ENCODE data around the gene APBA2. TPM values are rescaled to one million over a fixed set of nuclear protein-coding genes. Genes with fewer than 3 reads are reported as not detected.

The APBA2 gene
- total and polyA plus RNA-seq, 2 donors = 6.7 to 15.3 TPM

DNA sequence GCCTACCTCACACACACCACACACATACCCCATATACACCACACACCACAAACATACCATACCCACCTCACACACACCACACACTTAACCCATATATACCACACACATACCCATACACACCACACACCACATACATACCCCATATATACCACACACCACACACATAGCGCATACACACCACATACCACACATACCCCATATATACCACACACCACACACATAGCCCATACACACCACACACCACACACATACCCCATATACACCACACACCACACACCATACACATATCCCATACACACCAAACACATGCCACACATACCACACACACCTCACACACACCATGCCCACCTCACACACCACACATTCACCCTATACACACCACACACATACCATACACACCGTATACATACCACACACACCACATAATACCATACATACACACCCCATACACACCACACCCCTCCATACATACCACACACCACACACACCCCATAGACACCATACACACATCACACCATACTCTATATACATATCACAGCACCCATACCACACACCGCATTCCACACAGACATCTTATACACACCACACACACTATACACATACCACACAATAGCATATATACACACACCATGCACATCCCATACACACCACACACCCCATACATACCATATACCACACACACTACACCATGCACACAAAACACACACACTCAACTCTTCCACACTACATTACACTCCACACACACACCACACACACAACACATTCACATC is 29.5 kb downstream of the APBA2 start:
- Histone ChIP-seq H3K27me3 (ENCODE audit: control insufficient read depth in 2 of 2, insufficient read depth in 1 of 2, low read length in 1 of 2) (peaks cover 0 to 3% of the 10 kb centered on the region in 2 donors), H3K4me3 (ENCODE audit: low read length in 2 of 2) (no peak overlapping the region), H3K27ac (ENCODE audit: low read depth in 1 of 2, low read length in 1 of 2) (no peak overlapping the region), H3K4me1 (ENCODE audit: control insufficient read depth in 2 of 2, insufficient read depth in 2 of 2, low read length in 2 of 2) (peaks cover 18 to 28% of the 10 kb centered on the region in 2 donors), H3K9me3 (ENCODE audit: control insufficient read depth in 2 of 2, insufficient read depth in 1 of 2, low read length in 1 of 2) (no peaks in the 10 kb centered on the region), H3K36me3 (ENCODE audit: control insufficient read depth in 2 of 2, insufficient read depth in 2 of 2, low read length in 1 of 2) (no peaks in the 10 kb centered on the region)
- DNase-seq (ENCODE audit: low read depth in 6 of 9, low spot score in 9 of 9) = no peak
- 96% methylated on average over 3 of the region's 3 CpGs for WGBS

DNA sequence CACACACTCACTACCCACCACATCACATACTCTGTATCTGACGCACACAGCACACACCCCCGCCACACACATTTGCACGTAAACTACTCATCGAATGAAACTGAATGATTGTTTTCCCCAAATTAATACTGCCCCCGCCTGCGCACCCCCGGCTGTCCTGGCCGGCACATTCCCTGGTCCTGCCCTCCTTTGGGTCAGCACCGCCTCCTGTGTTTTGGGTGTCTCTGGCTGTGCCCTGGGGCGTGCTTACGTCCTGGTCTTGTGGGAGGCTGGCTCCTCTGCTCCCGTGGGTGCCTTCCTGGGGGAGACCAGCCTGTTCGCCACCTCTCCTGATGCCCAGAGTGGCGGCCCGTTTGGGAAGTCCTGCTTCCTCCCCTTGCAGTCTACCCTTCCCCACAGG is 30.2 kb downstream of the APBA2 start:
- Histone ChIP-seq H3K4me3 (ENCODE audit: low read length in 2 of 2) (no peak overlapping the region), H3K27ac (ENCODE audit: low read depth in 1 of 2, low read length in 1 of 2) (no peak overlapping the region), H3K36me3 (ENCODE audit: control insufficient read depth in 2 of 2, insufficient read depth in 2 of 2, low read length in 1 of 2) (no peaks in the 10 kb centered on the region), H3K27me3 (ENCODE audit: control insufficient read depth in 2 of 2, insufficient read depth in 1 of 2, low read length in 1 of 2) (peaks cover 0 to 3% of the 10 kb centered on the region in 2 donors), H3K9me3 (ENCODE audit: control insufficient read depth in 2 of 2, insufficient read depth in 1 of 2, low read length in 1 of 2) (no peaks in the 10 kb centered on the region), H3K4me1 (ENCODE audit: control insufficient read depth in 2 of 2, insufficient read depth in 2 of 2, low read length in 2 of 2) (peaks cover 25 to 34% of the 10 kb centered on the region in 2 donors)
- DNase-seq (ENCODE audit: low read depth in 6 of 9, low spot score in 9 of 9) = no peak
- 96% methylated on average over 15 of the region's 15 CpGs for WGBS

DNA sequence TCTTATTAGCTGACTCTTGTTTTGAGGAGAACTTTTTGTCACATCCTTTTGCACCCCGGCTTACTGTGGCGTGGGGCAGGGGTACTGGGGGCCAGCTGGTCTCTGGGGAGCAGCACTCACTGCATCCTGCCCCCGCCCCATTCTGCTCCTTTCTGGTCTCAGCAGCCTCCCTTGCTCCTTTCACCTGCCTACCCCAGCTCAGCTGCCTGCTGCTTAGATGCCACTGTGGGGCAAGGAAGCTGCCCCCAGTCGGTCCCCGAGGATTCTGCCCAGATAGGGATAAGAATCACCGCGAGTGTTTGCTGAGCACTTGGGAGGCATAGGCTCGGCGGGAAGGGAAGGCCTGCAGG is 32.0 kb downstream of the APBA2 start:
- peaks cover 32 to 40% of the 10 kb centered on the region in 2 donors for H3K4me1 ChIP-seq (ENCODE audit: control insufficient read depth in 2 of 2, insufficient read depth in 2 of 2, low read length in 2 of 2)
- H3K36me3 ChIP-seq (ENCODE audit: control insufficient read depth in 2 of 2, insufficient read depth in 2 of 2, low read length in 1 of 2) = peaks cover 0 to 3% of the 10 kb centered on the region in 2 donors
- no peak for DNase-seq (ENCODE audit: low read depth in 6 of 9, low spot score in 9 of 9)
- WGBS = 74% methylated on average over 9 of the region's 9 CpGs
- H3K9me3 ChIP-seq (ENCODE audit: control insufficient read depth in 2 of 2, insufficient read depth in 1 of 2, low read length in 1 of 2) = no peaks in the 10 kb centered on the region
- H3K27me3 ChIP-seq (ENCODE audit: control insufficient read depth in 2 of 2, insufficient read depth in 1 of 2, low read length in 1 of 2) = peaks cover 0 to 3% of the 10 kb centered on the region in 2 donors
- H3K4me3 ChIP-seq (ENCODE audit: low read length in 2 of 2) = no peak overlapping the region
- no peak overlapping the region for H3K27ac ChIP-seq (ENCODE audit: low read depth in 1 of 2, low read length in 1 of 2)

DNA sequence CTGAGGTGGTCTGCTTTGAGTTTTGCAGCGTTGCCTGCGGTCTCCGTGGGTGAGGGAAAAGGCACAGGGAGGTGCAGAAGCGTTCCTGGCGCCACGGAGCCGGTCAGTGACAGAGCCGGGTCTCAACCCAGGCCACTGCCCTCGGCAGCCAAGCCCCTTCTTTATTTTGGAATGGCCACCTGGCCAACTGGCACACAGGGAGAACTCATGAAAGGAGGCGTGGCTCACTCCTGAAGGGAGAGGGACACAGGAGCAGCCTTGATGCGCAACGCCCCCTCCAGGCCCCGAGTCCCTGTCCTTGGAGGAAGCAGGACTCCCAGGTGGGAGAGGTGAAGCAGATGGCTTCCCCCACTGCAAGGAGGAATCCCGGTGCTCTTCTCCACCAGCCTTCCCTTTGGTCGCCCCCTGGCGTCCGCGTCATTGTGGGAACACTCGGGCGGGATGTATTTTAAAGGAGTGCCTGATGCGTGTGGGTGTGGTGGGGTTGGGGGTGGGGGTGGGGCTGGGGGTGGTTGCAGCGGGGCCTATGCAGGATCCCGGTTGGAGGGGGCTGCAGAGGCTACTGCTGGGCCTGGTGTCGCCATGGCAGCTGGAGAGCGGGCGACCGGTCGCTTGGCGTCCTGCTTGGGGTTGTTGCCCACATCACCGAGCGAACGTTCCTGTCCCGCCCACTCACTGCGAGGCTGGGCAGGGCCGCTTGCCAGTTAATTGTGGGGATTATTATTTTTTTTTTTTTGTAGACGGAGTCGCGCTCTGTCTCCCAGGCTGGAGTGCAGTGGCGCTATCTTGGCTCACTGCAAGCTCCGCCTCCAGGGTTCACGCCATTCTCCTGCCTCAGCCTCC is 32.6 kb downstream of the APBA2 start:
- H3K4me3 ChIP-seq (ENCODE audit: low read length in 2 of 2) = no peak overlapping the region
- H3K27ac ChIP-seq (ENCODE audit: low read depth in 1 of 2, low read length in 1 of 2) = no peak overlapping the region
- no peak for DNase-seq (ENCODE audit: low read depth in 6 of 9, low spot score in 9 of 9)
- H3K27me3 ChIP-seq (ENCODE audit: control insufficient read depth in 2 of 2, insufficient read depth in 1 of 2, low read length in 1 of 2) = peaks cover 0 to 3% of the 10 kb centered on the region in 2 donors
- peaks cover 0 to 4% of the 10 kb centered on the region in 2 donors for H3K36me3 ChIP-seq (ENCODE audit: control insufficient read depth in 2 of 2, insufficient read depth in 2 of 2, low read length in 1 of 2)
- H3K4me1 ChIP-seq (ENCODE audit: control insufficient read depth in 2 of 2, insufficient read depth in 2 of 2, low read length in 2 of 2) = peaks cover 32 to 39% of the 10 kb centered on the region in 2 donors
- no peaks in the 10 kb centered on the region for H3K9me3 ChIP-seq (ENCODE audit: control insufficient read depth in 2 of 2, insufficient read depth in 1 of 2, low read length in 1 of 2)
- 72% methylated on average over 41 of the region's 41 CpGs for WGBS

DNA sequence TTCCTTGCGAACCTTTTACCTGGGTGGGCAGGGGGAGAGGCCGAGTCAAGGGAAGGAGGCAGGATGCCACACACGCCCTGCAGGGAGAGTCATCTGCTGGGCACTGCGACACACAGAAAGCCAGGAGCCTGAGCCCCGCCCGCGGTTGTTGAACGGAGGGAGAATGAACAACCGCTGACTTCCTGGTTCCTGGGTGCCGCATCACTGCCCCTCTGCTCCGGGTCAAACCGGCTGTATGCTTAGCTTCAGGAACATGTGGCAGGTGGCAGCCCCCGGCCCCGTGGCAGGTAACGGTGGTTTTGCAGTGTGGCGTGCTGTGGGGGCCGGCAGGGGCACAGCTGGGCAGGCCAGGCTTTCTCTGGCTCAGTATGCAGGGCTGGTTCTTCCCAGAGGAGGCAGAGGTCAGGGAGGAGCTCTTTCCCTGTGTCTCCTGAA is 33.4 kb downstream of the APBA2 start:
- Histone ChIP-seq H3K4me1 (ENCODE audit: control insufficient read depth in 2 of 2, insufficient read depth in 2 of 2, low read length in 2 of 2) (peaks cover 35 to 45% of the 10 kb centered on the region in 2 donors), H3K27ac (ENCODE audit: low read depth in 1 of 2, low read length in 1 of 2) (peak overlapping the region; percentile 11 to 19), H3K27me3 (ENCODE audit: control insufficient read depth in 2 of 2, insufficient read depth in 1 of 2, low read length in 1 of 2) (peaks cover 0 to 3% of the 10 kb centered on the region in 2 donors), H3K9me3 (ENCODE audit: control insufficient read depth in 2 of 2, insufficient read depth in 1 of 2, low read length in 1 of 2) (no peaks in the 10 kb centered on the region), H3K36me3 (ENCODE audit: control insufficient read depth in 2 of 2, insufficient read depth in 2 of 2, low read length in 1 of 2) (peaks cover 0 to 4% of the 10 kb centered on the region in 2 donors), H3K4me3 (ENCODE audit: low read length in 2 of 2) (no peak overlapping the region)
- DNase-seq (ENCODE audit: low read depth in 6 of 9, low spot score in 9 of 9) = peak in 4 of 9 donors; percentile 28 to 57 (median 38)
- 14% methylated on average over 17 of the region's 17 CpGs for WGBS

DNA sequence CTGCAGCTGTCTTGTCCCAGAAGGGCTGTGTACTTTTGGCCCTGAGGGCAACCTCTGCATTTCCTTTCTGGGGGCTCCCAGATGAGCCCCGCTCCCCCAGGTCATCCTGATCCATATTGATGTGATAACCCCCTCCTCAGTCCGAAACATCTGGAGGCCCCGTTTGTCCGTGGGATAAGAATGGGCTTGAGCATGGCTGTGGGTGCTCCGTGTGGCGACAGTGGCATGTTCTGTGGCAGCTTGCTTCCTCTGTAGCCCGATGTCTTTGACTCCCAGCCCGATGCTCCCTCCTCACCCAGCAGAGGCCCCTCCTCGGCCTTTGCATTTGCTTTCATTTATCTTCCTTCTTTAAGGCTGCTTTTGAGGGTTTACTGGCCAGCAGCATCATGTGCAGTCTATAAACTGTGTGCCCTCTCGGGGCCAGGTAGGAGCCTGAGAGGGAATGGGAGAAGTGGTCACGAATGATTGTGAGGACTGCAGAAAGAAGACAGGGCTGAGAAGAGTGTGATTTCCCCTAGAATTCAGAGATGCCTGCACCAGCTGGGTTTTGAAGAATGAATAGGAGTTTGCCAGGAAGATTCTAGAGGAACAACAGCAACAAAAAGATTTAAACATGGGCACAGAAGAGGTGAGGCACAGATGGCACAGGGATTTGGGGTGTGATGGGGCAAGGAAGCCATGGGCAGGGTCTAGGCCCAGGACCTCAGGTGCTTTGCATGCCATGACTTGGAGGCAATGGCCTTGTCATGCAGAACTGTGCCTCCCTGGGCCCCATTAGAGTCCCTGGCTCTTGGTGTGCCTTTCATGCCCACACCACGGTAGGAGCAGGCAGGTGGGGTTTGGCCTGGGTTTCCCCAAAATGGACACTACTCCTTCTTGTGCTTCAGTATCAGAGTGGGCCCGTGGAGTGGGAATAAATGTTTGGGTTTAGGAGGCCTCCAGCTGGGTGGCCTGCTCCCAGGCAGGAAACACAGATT is 34.2 kb downstream of the APBA2 start:
- Histone ChIP-seq H3K27me3 (ENCODE audit: control insufficient read depth in 2 of 2, insufficient read depth in 1 of 2, low read length in 1 of 2) (peaks cover 0 to 3% of the 10 kb centered on the region in 2 donors), H3K4me3 (ENCODE audit: low read length in 2 of 2) (no peak overlapping the region), H3K4me1 (ENCODE audit: control insufficient read depth in 2 of 2, insufficient read depth in 2 of 2, low read length in 2 of 2) (peaks cover 35 to 41% of the 10 kb centered on the region in 2 donors), H3K9me3 (ENCODE audit: control insufficient read depth in 2 of 2, insufficient read depth in 1 of 2, low read length in 1 of 2) (no peaks in the 10 kb centered on the region), H3K36me3 (ENCODE audit: control insufficient read depth in 2 of 2, insufficient read depth in 2 of 2, low read length in 1 of 2) (peaks cover 0 to 4% of the 10 kb centered on the region in 2 donors), H3K27ac (ENCODE audit: low read depth in 1 of 2, low read length in 1 of 2) (peak overlapping the region; percentile 19 to 43)
- peak in 1 of 9 donors; percentile 38 for DNase-seq (ENCODE audit: low read depth in 6 of 9, low spot score in 9 of 9)
- 49% methylated on average over 13 of the region's 13 CpGs for WGBS

DNA sequence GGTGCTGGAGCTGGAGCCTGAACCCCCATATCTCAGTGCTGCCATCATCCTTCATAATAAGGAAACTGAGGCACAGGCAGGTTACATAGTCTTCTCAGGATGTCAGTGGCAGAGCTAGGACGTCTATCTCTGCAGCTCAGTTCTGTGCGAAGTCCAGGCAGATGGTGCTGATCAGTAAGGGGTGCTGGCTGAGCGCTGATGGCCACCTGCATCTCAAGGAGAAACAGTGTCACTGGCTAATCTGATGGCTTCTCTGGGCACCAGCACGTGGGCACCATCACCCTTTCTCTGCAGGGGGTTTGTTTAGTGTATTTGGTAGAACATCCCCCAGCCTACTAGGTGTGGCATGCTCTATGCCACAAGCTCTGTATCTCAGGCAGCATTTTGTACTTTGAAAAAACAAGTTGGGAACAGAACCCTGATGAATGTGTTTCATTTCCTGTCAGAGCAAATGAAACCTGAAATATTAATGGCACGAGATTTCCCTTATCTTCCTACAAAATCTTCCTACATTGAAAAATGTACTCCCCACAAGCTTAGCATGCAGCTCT is 35.1 kb downstream of the APBA2 start:
- peak in 1 of 9 donors; percentile 40 for DNase-seq (ENCODE audit: low read depth in 6 of 9, low spot score in 9 of 9)
- H3K27me3 ChIP-seq (ENCODE audit: control insufficient read depth in 2 of 2, insufficient read depth in 1 of 2, low read length in 1 of 2) = peaks cover 0 to 3% of the 10 kb centered on the region in 2 donors
- peak overlapping the region in 1 of 2 donors; percentile 1 for H3K4me3 ChIP-seq (ENCODE audit: low read length in 2 of 2)
- H3K36me3 ChIP-seq (ENCODE audit: control insufficient read depth in 2 of 2, insufficient read depth in 2 of 2, low read length in 1 of 2) = peaks cover 0 to 4% of the 10 kb centered on the region in 2 donors
- peaks cover 35 to 41% of the 10 kb centered on the region in 2 donors for H3K4me1 ChIP-seq (ENCODE audit: control insufficient read depth in 2 of 2, insufficient read depth in 2 of 2, low read length in 2 of 2)
- H3K9me3 ChIP-seq (ENCODE audit: control insufficient read depth in 2 of 2, insufficient read depth in 1 of 2, low read length in 1 of 2) = no peaks in the 10 kb centered on the region
- peak overlapping the region in 1 of 2 donors; percentile 14 for H3K27ac ChIP-seq (ENCODE audit: low read depth in 1 of 2, low read length in 1 of 2)
- 48% methylated on average over 5 of the region's 5 CpGs for WGBS

DNA sequence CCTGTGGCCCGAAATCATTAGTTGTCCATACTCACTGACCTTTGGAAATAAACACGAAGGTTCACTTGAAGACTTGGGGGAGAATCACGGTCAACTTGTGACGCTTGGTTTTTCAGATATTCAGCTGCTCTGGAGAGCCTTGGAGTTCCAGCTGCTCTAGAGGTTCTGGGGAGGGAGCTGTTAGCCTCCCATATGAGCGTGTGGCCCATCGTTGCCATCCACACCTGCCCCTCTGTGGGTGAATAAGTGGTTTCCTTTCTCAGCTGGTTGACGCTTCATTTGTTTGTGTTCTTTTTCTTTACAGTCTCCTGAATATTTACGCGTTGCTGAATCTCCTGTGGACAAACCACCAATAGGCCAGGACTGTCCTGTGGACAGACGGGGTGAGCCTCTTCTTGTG is 35.6 kb downstream of the APBA2 start:
- no peaks in the 10 kb centered on the region for H3K9me3 ChIP-seq (ENCODE audit: control insufficient read depth in 2 of 2, insufficient read depth in 1 of 2, low read length in 1 of 2)
- DNase-seq (ENCODE audit: low read depth in 6 of 9, low spot score in 9 of 9) = peak in 3 of 9 donors; percentile 18 to 67 (median 34)
- H3K4me3 ChIP-seq (ENCODE audit: low read length in 2 of 2) = peak overlapping the region in 1 of 2 donors; percentile 1
- H3K36me3 ChIP-seq (ENCODE audit: control insufficient read depth in 2 of 2, insufficient read depth in 2 of 2, low read length in 1 of 2) = peaks cover 0 to 4% of the 10 kb centered on the region in 2 donors
- WGBS = 17% methylated on average over 10 of the region's 10 CpGs
- H3K4me1 ChIP-seq (ENCODE audit: control insufficient read depth in 2 of 2, insufficient read depth in 2 of 2, low read length in 2 of 2) = peaks cover 35 to 41% of the 10 kb centered on the region in 2 donors
- peaks cover 0 to 3% of the 10 kb centered on the region in 2 donors for H3K27me3 ChIP-seq (ENCODE audit: control insufficient read depth in 2 of 2, insufficient read depth in 1 of 2, low read length in 1 of 2)
- peak overlapping the region in 1 of 2 donors; percentile 14 for H3K27ac ChIP-seq (ENCODE audit: low read depth in 1 of 2, low read length in 1 of 2)
